ENCODE measurements around the gene GBF1. TPM values are rescaled to one million over a fixed set of nuclear protein-coding genes. Genes with fewer than 3 reads are reported as not detected.

The GBF1 gene
- polyA plus RNA-seq, 3 donors, result 4.2 to 17.4 (median 11.9) TPM

DNA sequence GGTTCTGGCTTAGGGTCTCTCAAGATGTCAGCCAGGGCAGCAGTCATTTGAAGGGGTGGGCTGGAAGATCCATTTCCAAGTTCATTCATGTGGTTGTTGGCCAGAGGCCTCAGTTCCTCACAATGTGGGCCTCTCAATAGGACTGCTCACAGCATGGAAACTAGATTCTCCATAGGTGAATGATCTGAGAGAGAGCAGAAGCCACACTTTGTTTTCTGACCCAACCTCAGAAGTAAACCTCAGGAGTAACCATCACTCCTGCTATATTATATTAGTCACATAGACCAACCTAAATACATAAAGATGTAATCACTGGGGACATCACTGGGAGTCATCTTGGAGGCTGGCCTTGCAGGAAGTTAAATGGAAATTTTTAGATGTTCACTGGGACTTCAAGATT lies 42.2 kb downstream of the GBF1 start:
- H3K4me3 ChIP-seq (replicated peaks in 1 of 3; ENCODE audit: low read depth in 2 of 3, low read length in 3 of 3), result no peak overlapping the region
- DNase-seq, result no peak
- H3K4me3 Mint-ChIP-seq, result no peak overlapping the region
- H3K27ac ChIP-seq (ENCODE audit: low read depth in 1 of 2, low read length in 2 of 2), result no peak overlapping the region
- H3K9me3 Mint-ChIP-seq, result no peaks in the 10 kb centered on the region
- H3K9me3 ChIP-seq (replicated peaks in 1 of 2; ENCODE audit: control insufficient read depth in 1 of 2, insufficient read depth in 1 of 2, low read length in 2 of 2), result no peaks in the 10 kb centered on the region
- H3K4me2 ChIP-seq (replicated peaks; ENCODE audit: extremely low read depth, low read length, poor library complexity, severe bottlenecking), result no peak overlapping the region
- intact Hi-C loops (cut with micrococcal nuclease), result no loop called here
- peaks cover 11 to 74% of the 10 kb centered on the region in 2 donors for H3K36me3 ChIP-seq (replicated peaks in 1 of 2; ENCODE audit: control insufficient read depth in 1 of 2, insufficient read depth in 2 of 2, low read length in 2 of 2)
- peaks cover 93% of the 10 kb centered on the region for H4K20me1 ChIP-seq (ENCODE audit: insufficient read depth, low read length)
- peaks cover 34 to 60% of the 10 kb centered on the region in 2 donors for H3K36me3 Mint-ChIP-seq
- H3K9ac ChIP-seq (ENCODE audit: insufficient read depth, low read length, poor library complexity, severe bottlenecking), result no peak overlapping the region
- no peaks in the 10 kb centered on the region for H3K27me3 Mint-ChIP-seq (ENCODE audit: low read depth in 3 of 3)
- H3K27me3 ChIP-seq (ENCODE audit: control insufficient read depth in 2 of 2, insufficient read depth in 2 of 2, low read length in 2 of 2), result no peaks in the 10 kb centered on the region
- TF ChIP-seq CTCF (IDR thresholded peaks at IDR 0.05), result no peak
- peaks cover 64% of the 10 kb centered on the region for H3K79me2 ChIP-seq (ENCODE audit: insufficient read depth, low read length)
- no peaks in the 10 kb centered on the region for H3K4me1 ChIP-seq (ENCODE audit: control insufficient read depth in 1 of 2, insufficient read depth in 2 of 2, low read length in 2 of 2)
- H3K4me1 Mint-ChIP-seq, result peaks cover 4% of the 10 kb centered on the region
- H2AFZ ChIP-seq (ENCODE audit: insufficient read depth, low read depth, low read length, poor library complexity, severe bottlenecking), result no peak overlapping the region
- peak overlapping the region in 1 of 7 donors; percentile 25 for H3K27ac Mint-ChIP-seq

GRCh38 chr10:102287991-102288390 lies 42.7 kb downstream of the GBF1 start:
- H3K9me3 Mint-ChIP-seq, result no peaks in the 10 kb centered on the region
- Histone ChIP-seq H3K9me3 (replicated peaks in 1 of 2; ENCODE audit: control insufficient read depth in 1 of 2, insufficient read depth in 1 of 2, low read length in 2 of 2) (no peaks in the 10 kb centered on the region), H3K4me2 (replicated peaks; ENCODE audit: extremely low read depth, low read length, poor library complexity, severe bottlenecking) (no peak overlapping the region), H4K20me1 (ENCODE audit: insufficient read depth, low read length) (peaks cover 92% of the 10 kb centered on the region), H3K4me1 (ENCODE audit: control insufficient read depth in 1 of 2, insufficient read depth in 2 of 2, low read length in 2 of 2) (no peaks in the 10 kb centered on the region), H3K27me3 (ENCODE audit: control insufficient read depth in 2 of 2, insufficient read depth in 2 of 2, low read length in 2 of 2) (no peaks in the 10 kb centered on the region), H3K27ac (ENCODE audit: low read depth in 1 of 2, low read length in 2 of 2) (no peak overlapping the region), H3K79me2 (ENCODE audit: insufficient read depth, low read length) (peaks cover 59% of the 10 kb centered on the region), H3K9ac (ENCODE audit: insufficient read depth, low read length, poor library complexity, severe bottlenecking) (no peak overlapping the region), H2AFZ (ENCODE audit: insufficient read depth, low read depth, low read length, poor library complexity, severe bottlenecking) (no peak overlapping the region), H3K36me3 (replicated peaks in 1 of 2; ENCODE audit: control insufficient read depth in 1 of 2, insufficient read depth in 2 of 2, low read length in 2 of 2) (peaks cover 11 to 70% of the 10 kb centered on the region in 2 donors), H3K4me3 (replicated peaks in 1 of 3; ENCODE audit: low read depth in 2 of 3, low read length in 3 of 3) (no peak overlapping the region)
- H3K27ac Mint-ChIP-seq, result no peak overlapping the region
- intact Hi-C loops (cut with micrococcal nuclease), result no loop called here
- H3K36me3 Mint-ChIP-seq, result peaks cover 31 to 60% of the 10 kb centered on the region in 2 donors
- H3K4me3 Mint-ChIP-seq, result no peak overlapping the region
- H3K27me3 Mint-ChIP-seq (ENCODE audit: low read depth in 3 of 3), result no peaks in the 10 kb centered on the region
- H3K4me1 Mint-ChIP-seq, result peaks cover 4% of the 10 kb centered on the region
- DNase-seq, result no peak
- TF ChIP-seq CTCF (IDR thresholded peaks at IDR 0.05), result no peak
- WGBS (ENCODE audit: insufficient coverage), result 100% methylated on average over 2 of the region's 4 CpGs

Measured in CD14-positive monocyte (primary cell).